ENCODE results near the gene TDRD12. TPM values are rescaled to one million over a fixed set of nuclear protein-coding genes. Genes with fewer than 3 reads are reported as not detected.
"Not testable (repeated sequence)": the region's sequence is repeated elsewhere in the genome, so short reads cannot be mapped to it uniquely, and the experiment has no call there.

The TDRD12 gene
- total and polyA plus RNA-seq, 7 donors: 0.06 to 1.5 (median 0.28) TPM; not detected in 4

GRCh38 chr19:32743447-32743846, 23.9 kb downstream of the TDRD12 start:
- Histone ChIP-seq H3K36me3 (no peaks in the 10 kb centered on the region), H3K4me3 (no peak overlapping the region), H3K9me3 (no peaks in the 10 kb centered on the region), H3K4me1 (no peaks in the 10 kb centered on the region), H3K27ac (no peak overlapping the region), H3K27me3 (peaks cover 0 to 8% (median 3%) of the 10 kb centered on the region in 3 donors)
- 94 to 96% methylated on average over 4 of the region's 4 CpGs for WGBS, 2 donors
- TF ChIP-seq POLR2A (IDR thresholded peaks at IDR 0.05): no peak
- TF ChIP-seq POLR2AphosphoS5 (IDR thresholded peaks at IDR 0.05): no peak
- intact Hi-C loops (cut with DNase I): no loop called here
- no peak for DNase-seq

- 92 to 93% methylated on average over 18 of the region's 18 CpGs for WGBS, 2 donors
- no peaks in the 10 kb centered on the region for H3K4me1 ChIP-seq
- H3K4me3 ChIP-seq: no peak overlapping the region
- H3K27ac ChIP-seq: no peak overlapping the region
- no peak for TF ChIP-seq CTCF (IDR thresholded peaks at IDR 0.05)
- TF ChIP-seq POLR2AphosphoS5 (IDR thresholded peaks at IDR 0.05): no peak
- no peak for TF ChIP-seq POLR2A (IDR thresholded peaks at IDR 0.05)
- no peak for TF ChIP-seq EP300 (IDR thresholded peaks at IDR 0.05)
- intact Hi-C loops (cut with DNase I): no loop called here
- no peaks in the 10 kb centered on the region for H3K36me3 ChIP-seq
- H3K27me3 ChIP-seq: peaks cover 0 to 17% (median 6%) of the 10 kb centered on the region in 3 donors
- no peaks in the 10 kb centered on the region for H3K9me3 ChIP-seq
- no peak for DNase-seq
Observed at GRCh38 chr19:32744555-32745325, 25.2 kb downstream of the TDRD12 start.

- H3K9me3 ChIP-seq; DNase-seq; H3K36me3 ChIP-seq; intact Hi-C loops (cut with DNase I); H3K4me3 ChIP-seq; H3K4me1 ChIP-seq; H3K27ac ChIP-seq: not testable (repeated sequence)
- WGBS, 2 donors: 22 to 27% methylated on average over 2 of the region's 2 CpGs
- peaks cover 0 to 24% (median 6%) of the 10 kb centered on the region in 3 donors for H3K27me3 ChIP-seq
Observed at GRCh38 chr19:32745594-32746251, 26.2 kb downstream of the TDRD12 start.

GRCh38 chr19:32746631-32747196, 27.1 kb downstream of the TDRD12 start:
- intact Hi-C loops (cut with DNase I); DNase-seq; H3K27ac ChIP-seq; H3K4me1 ChIP-seq; H3K36me3 ChIP-seq; H3K4me3 ChIP-seq; H3K9me3 ChIP-seq: not testable (repeated sequence)
- peaks cover 0 to 24% (median 6%) of the 10 kb centered on the region in 3 donors for H3K27me3 ChIP-seq
- WGBS, 2 donors: 5 to 11% methylated on average over 2 of the region's 2 CpGs

GRCh38 chr19:32748497-32748896, 28.9 kb downstream of the TDRD12 start:
- Histone ChIP-seq H3K27me3 (peaks cover 0 to 24% (median 6%) of the 10 kb centered on the region in 3 donors), H3K27ac (no peak overlapping the region), H3K9me3 (no peaks in the 10 kb centered on the region), H3K4me3 (no peak overlapping the region), H3K4me1 (no peaks in the 10 kb centered on the region), H3K36me3 (no peaks in the 10 kb centered on the region)
- WGBS, 2 donors: 55 to 59% methylated on average over 5 of the region's 5 CpGs
- no peak for DNase-seq
- intact Hi-C loops (cut with DNase I): no loop called here
- TF ChIP-seq EP300 (IDR thresholded peaks at IDR 0.05): no peak
- TF ChIP-seq POLR2AphosphoS5 (IDR thresholded peaks at IDR 0.05): no peak
- no peak for TF ChIP-seq CTCF (IDR thresholded peaks at IDR 0.05)
- TF ChIP-seq POLR2A (IDR thresholded peaks at IDR 0.05): no peak

GRCh38 chr19:32748948-32749347, 29.4 kb downstream of the TDRD12 start:
- Histone ChIP-seq H3K4me3 (no peak overlapping the region), H3K36me3 (no peaks in the 10 kb centered on the region), H3K27ac (no peak overlapping the region), H3K27me3 (peaks cover 0 to 24% (median 6%) of the 10 kb centered on the region in 3 donors), H3K4me1 (no peaks in the 10 kb centered on the region), H3K9me3 (no peaks in the 10 kb centered on the region)
- 67 to 69% methylated on average over 3 of the region's 3 CpGs for WGBS, 2 donors
- intact Hi-C loops (cut with DNase I): no loop called here
- no peak for DNase-seq
- TF ChIP-seq CTCF (IDR thresholded peaks at IDR 0.05) (no peak), EP300 (IDR thresholded peaks at IDR 0.05) (no peak), POLR2A (IDR thresholded peaks at IDR 0.05) (no peak), POLR2AphosphoS5 (IDR thresholded peaks at IDR 0.05) (no peak)

All from sigmoid colon (tissue), 7 donors.